ENCODE data around the gene C9orf153. TPM values are rescaled to one million over a fixed set of nuclear protein-coding genes. Genes with fewer than 3 reads are reported as not detected.
"Not testable (repeated sequence)": the region's sequence is repeated elsewhere in the genome, so short reads cannot be mapped to it uniquely, and the experiment has no call there.

C9orf153 gene
- total RNA-seq, 1 donor from 2014 or later: 0.82 TPM

DNA sequence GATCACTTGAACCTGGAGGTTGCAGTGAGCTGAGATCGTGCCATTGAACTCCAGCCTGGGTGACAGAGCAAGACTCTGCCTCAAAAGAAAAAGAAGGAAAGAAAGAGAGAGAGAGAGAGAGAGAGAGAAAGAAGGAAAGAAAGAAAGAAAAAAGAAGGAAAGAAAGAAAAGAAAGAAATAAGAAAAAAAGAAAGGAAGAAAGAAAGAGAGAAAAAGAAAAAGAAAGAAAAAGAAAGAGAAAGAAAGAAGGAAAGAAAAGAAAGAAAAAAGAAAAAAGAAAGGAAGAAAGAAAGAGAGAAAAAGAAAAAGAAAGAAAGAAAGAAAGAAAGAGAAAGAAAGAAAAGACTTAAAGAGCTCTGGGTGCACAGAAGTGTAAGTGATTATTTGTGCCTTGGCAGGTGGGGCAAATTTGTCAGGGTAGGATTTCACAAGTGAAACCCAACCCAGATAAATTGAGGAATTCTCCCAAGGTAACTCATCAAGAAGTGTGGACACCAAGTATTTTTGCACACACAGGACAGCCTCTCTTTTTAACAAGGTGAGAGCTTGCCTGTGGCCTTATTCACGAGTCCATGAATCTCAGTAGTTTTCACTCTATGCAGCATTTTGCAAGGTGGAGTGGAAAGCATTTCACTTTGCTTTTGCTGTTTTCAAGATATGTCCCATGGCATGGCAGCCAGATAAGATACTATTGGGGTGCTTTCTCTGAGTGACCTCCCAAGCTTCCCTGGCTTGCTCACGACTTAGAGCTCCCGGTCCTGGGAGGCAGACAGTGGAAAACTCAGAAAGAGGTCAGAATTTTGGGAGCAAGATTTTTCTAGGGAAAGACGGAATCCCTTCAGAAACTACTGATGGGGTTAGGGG, 57.8 kb downstream of the C9orf153 start:
- intact Hi-C loops (cut with micrococcal nuclease): no loop called here

DNA sequence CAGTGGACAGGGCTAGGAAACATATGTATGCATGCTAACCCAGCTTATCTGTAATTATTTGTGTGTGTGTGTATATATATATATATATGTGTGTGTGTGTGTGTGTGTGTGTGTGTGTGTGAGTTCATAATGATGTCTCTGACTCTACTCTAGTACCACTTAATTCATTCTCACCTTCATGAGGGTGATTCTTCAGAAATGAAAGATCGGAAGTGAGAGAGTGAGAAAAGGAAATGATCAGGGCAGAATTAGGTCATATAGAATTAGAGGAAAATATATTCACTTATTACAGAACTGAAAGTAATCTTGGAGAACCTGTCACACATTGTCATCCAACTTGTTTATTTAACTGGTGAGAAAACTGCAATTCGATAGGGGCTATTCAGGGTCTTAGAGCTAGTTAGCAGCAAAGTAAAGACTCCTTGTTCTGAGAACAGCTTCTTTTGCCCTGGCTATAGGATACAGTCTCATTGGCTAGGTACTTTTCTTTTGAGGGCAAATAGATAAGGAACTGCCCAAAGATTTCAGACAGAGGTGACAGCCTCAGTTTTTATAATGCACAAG, 58.8 kb downstream of the C9orf153 start:
- intact Hi-C loops (cut with micrococcal nuclease): no loop called here

DNA sequence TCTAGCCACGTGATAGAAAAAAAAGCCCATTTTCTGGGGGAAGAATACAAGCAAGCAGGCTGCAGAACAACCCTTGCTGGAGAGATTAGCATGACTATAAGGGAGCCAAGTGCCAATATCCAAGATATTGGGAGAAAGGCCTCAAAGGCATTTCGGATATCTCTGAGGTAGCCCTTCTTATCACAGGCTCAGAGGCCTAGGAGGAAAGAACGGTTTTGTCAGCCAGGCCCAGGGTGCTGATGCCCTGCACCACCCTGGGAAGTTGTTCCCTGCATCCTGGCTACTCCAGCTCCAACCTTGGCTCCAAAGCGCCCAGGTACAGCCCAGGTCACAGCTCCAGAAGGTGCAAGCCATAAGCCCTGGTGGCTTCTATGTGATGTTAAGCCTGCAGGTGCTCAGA, 66.4 kb downstream of the C9orf153 start:
- intact Hi-C loops (cut with micrococcal nuclease): no loop called here

DNA sequence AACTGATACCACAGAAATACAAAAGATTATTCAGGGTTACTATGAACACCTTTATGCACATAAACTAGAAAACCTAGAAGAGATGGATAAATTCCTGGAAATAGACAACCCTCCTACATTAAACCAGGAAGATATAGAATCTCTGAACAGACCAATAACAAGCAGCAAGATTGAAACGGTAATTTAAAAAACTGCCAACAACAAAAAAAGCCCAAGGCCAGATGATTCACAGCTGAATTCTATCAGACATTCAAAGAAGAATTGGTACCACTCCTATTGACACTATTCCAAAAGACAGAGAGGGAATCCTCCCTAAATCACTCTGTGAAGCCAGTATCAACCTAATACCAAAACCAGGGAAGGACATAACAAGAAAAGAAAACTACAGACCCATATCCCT, 68.8 kb downstream of the C9orf153 start:
- intact Hi-C loops (cut with micrococcal nuclease): not testable (repeated sequence)

DNA sequence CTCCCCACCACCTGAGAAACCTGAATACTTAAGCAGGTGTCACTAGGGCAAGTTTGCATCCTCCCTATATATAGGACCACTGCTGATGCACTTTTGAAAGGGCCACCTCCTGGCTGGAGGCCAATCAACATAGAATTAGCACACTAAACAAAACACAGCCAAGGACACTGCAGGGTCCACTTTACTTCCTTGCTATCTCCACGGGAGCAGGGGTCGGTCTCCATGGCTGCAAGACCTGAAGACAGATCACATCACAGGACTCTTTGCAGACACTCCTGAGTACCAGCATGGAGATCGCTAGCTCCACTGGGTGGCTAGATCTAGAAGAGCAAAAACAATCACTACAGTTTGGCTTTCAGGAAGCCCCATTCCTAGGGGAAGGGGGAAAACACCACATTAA, 72.3 kb downstream of the C9orf153 start:
- intact Hi-C loops (cut with micrococcal nuclease): no loop called here

DNA sequence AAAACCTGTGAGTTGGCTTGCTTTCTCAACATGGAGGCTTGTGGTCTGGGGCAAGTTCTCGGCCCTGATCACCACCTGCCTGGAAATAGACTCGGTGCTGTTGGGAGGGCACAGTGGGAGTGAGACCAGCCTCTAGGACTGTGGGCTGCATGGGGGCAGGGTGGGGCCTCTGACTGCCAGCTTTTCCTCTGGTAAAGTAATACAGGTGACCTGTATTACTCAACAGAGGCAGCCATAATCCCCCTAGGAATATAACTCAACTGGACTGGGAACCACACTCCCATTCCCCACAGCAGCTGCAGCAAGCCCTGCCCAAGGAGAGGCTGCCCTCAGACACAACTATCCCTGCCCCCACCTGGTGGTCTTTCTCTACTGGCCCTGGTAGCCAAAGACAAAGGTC, 72.8 kb downstream of the C9orf153 start:
- intact Hi-C loops (cut with micrococcal nuclease): no loop called here

DNA sequence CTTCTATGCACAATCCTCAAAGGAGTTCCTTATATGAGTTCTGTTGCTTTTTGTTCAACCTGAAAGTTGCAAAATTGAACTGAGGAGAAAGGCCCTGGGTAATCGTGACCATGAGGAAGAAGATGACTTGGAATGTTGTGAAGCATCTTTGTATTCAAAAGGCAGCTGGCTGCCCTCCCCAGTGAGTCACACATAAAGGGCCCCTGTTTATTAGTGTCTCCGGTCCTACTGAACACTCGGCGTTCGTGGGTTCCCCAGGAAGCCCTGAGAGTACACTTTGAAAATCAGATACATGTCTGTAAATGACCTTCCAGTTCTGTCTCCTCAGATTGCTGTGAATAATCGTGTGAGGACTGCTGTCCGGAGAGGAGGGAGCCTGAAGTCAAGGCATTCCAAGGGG, 73.6 kb downstream of the C9orf153 start:
- intact Hi-C loops (cut with micrococcal nuclease): no loop called here

DNA sequence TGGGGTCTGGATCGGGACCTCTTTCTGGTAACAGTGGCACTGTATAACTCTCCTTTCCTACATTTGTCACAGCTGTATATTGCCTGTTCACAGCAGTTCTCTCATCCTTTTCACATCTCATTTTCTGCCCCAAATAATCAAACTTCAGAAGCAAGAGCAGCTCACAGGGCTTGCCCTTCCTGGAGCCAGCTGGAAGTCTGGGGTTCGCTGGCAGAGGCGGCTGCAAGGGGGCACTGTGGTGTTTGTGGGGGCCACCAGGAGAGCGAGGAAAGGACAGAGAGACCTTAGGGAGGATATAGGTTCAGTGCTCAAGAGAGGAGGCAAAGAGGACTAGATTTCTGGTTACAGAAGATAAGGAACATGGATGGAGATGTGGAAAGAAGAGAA, 75.3 kb downstream of the C9orf153 start:
- intact Hi-C loops (cut with micrococcal nuclease): no loop called here

DNA sequence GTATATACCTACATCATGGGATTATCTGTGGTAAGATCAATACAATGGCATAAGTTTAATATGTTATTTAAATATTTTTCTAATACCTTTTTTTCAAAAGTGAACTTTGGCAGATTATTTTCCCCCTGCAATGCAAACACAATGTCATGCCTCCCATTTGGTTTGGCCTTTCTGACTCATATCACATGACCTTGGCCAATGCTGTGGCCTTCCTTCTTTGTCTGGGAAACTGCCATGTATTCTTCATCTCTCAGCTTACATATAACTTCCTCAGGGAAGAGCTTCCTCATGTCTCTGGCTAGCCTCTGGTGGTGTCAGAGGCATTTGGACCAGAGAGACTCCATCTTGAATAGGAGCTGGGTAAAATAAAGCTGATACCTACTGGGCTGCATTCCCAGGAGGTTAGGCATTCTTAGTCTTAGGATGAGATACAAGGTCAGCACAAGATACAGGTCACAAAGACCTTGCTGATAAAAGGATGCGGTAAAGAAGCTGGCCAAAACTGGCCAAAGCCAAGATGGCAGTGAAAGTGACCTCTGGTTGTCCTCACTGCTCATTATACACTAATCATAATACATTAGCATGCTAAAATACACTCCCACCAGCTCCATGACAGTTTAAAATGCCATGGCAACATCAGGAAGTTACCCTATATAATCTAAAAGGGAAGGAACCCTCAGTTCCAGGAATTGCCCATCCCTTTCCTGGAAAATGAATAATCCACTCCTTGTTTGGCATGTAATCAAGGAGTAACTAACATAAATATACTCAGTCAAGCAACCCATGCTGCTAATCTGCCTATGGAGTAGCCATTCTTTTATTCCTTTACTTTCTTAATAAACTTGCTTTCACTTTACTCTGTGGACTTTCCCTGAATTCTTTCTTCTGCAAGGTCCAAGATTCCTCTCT, 76.0 kb downstream of the C9orf153 start:
- intact Hi-C loops (cut with micrococcal nuclease): no loop called here

DNA sequence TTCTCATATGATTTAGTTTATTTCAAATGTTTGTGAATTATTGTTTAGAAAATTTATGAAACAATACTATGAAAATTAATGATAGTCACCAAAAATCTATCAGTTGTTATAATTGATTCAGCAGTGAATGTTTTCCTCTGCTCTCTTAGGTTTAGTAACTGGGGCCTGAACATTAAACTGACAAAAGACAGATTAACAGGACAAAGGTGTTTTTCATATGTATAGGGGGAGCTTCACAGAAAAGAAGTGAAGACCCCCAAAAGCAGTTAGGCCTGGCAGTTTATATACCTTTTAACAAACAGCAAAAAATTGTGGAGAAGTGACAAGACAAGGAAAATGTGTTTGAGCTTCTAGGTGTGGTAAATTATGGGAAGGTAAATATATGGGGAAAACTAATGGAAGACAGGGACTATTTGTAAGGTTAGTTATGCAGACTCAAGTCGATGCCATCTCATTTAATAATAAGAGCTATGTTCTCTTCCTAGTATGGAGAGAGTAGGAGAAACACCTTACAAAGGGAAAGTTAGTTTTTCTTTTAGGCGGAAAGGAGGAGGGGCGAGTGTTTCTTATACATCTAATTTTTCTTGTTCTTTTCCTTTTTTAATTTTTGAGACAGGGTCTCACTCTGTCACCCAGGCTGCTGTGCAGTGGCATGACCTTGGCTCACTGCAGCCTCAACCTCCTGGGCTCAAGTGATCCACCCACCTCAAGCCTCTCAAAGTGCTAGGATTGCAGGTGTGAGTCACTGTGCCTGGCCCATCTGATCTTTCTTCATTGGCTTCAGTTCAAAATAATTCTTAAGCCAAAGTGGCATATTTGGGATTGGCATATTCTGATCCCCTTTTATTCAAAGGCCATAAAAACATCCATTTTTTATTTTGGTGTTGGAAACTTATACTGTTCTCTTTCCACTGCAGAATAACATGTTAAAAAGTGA, 77.8 kb downstream of the C9orf153 start:
- intact Hi-C loops (cut with micrococcal nuclease): no loop called here

DNA sequence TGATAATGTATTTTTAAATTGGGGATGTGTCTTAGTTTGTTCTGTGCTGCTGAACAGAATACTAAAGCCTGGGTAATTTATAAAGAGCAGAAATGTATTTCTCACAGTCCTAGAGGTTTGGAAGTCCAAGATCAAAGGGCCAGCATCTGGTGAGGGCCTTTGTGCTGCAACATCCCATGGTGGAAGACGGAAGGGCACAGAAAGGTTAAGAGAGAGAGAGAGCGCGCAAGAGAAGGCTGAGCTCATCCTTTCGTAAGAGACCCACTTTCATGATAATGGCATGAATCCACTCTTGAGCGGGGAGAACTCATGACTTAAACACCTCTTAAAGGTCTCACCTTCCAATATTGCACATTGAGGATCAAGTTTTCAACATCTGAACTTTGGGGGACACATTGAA, 81.0 kb downstream of the C9orf153 start:
- intact Hi-C loops (cut with micrococcal nuclease): no loop called here

DNA sequence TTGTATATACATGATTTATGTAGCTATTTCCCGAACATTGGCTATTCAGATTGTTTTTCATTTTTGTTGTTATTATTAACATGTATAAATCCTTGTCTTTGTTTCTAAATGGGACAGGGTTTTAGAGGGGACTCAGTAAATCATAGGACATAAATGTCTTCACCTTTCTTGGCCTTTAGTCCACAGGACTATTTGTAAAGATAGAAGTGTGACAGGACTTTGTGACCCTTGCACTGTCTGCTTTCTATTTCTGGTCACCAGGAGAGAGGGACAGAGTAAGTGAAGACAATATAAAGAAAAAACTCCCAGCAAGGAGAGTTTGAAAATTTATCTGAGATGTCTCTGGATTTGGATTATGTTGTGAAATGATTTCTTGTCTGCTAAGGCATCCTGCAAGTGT, 81.5 kb downstream of the C9orf153 start:
- intact Hi-C loops (cut with micrococcal nuclease): no loop called here

DNA sequence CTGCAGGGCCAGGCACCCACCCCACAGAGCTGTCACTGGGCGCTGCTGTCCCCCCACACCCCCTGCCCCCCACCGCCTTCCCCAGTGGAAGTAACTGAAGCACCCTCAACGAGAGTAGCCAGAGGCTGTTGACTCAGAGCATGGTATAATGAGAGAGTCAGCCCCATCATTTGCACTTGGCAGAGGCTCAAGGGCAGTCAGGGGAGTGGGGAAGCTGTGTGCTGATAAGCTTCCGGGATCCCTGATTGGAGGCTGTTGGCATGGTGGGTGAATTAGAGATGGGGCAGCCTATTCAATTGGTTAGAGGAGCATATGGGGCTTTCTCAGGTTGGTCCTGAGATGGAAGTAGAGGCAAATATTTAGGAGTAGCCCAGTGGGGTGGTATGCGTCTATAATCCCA, 83.0 kb downstream of the C9orf153 start:
- intact Hi-C loops (cut with micrococcal nuclease): no loop called here

DNA sequence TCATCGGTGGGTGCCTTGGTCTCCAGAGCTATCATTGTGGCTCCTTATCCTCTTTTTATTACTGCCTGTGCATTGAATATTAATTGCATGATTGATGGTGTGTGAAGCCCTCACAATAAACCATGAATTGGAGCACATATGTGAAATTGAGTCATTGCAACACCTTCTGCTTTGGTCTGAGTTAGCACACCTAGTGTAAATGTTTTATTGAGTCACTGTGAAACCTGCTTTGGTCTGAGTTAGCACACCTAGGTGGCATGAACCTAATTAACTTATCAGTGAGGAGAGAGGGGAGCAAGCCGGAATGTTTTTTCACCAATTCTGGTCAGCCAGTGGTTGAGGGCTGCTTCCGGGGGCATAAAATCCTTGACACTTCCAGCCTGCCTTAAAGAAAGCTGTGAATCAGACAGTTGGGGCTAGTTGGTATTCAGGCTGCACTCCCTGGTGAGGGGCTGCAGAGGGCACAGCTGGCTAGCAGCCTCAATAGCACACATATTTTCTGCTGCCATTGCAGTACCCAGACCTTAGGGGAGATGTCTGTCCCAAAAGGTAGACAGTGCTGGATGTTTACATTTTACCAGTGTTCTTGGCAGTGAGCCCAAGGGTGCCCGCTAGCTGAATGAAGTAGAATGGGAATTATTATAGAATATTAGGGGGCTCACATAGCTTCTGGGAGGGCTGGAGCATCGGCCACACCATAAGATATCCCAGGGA, 83.6 kb downstream of the C9orf153 start:
- intact Hi-C loops (cut with micrococcal nuclease): no loop called here

DNA sequence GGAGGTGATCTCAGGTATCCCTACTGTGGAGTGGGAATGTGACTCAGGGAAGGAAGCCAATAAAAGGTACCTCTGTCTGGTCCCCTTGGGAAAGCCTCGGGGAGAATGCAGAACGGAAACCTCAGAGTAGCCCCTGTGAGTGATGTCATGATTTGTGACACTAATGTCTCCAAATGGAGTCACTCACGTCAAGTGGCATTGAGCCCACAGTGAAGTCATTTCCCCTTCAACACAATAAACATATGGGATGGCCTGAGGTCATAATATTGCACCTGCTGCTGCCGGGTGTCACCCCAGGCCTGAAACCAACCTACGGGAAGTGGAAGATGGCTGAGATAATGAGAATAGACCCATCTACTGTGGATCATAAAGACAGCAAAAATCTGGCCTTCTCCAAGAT, 84.2 kb downstream of the C9orf153 start:
- intact Hi-C loops (cut with micrococcal nuclease): no loop called here

Other genes with a start within 250 kb of the C9orf153 start
- gene GOLM1, start 160.1 kb downstream of the C9orf153 start, total RNA-seq: 2.8 and 3.7 TPM in 2 replicates
- gene ISCA1, start 22.9 kb upstream of the C9orf153 start, total RNA-seq: 22.1 and 23.9 TPM in 2 replicates
- 39.2 and 40.9 TPM in 2 replicates for gene TUT7, start 94.8 kb upstream of the C9orf153 start, total RNA-seq

Measured in T-helper 2 cell treated with Interferon-gamma antibody and Interleukin-4, amounts not matched to agents 100 ng/mL and 5 ng/mL, for 36 hours (primary cell).